Activated CD4-positive, alpha-beta memory T cell treated with anti-CD3 and anti-CD28 coated beads for 36 hours (primary cell): ENCODE measurements around the gene GCFC2. TPM values are rescaled to one million over a fixed set of nuclear protein-coding genes. Genes with fewer than 3 reads are reported as not detected.
A peak's percentile ranks its signal among the peaks of the same experiment; 100 is the strongest.

Experiments used
- CTCF ChIA-PET: fragments of 350-600 bp; sonication (Branson Sonifier 250); formaldehyde crosslinking; loops from one replicate; lab custom pipeline; 2021; ENCODE audit warnings: antibody characterized with exemption, inconsistent platforms; lab: Charles Lee
- POLR2A ChIA-PET: fragments of 350-600 bp; sonication (Branson Sonifier 250); formaldehyde crosslinking; loops from one replicate; lab custom pipeline; 2021; ENCODE audit warnings: antibody characterized with exemption; lab: Charles Lee
- DNase-seq: peaks from one replicate; pipeline ENCODE4 v3.0.0-alpha.2; 2020
- H3K27ac Mint-ChIP-seq: one replicate; pipeline ENCODE4 v1.8.0; 2021; ENCODE audit warnings: mixed read lengths
- H3K27me3 Mint-ChIP-seq: one replicate; pipeline ENCODE4 v1.8.0; 2021; ENCODE audit warnings: mixed read lengths
- H3K36me3 Mint-ChIP-seq: one replicate; pipeline ENCODE4 v1.8.0; 2021; ENCODE audit warnings: mixed read lengths
- H3K4me1 Mint-ChIP-seq: one replicate; pipeline ENCODE4 v1.8.0; 2021; ENCODE audit warnings: low read depth, mixed read lengths
- H3K4me3 Mint-ChIP-seq: one replicate; pipeline ENCODE4 v1.8.0; 2021; ENCODE audit warnings: mild to moderate bottlenecking, mixed read lengths
- H3K9me3 Mint-ChIP-seq: one replicate; pipeline ENCODE4 v1.8.0; 2021; ENCODE audit warnings: mixed read lengths
- intact Hi-C: fragments of 100-400 bp; cut with micrococcal nuclease; formaldehyde crosslinking; loops from one replicate; pipeline ENCODE4 v1.15.1; 2023
- total RNA-seq, 2 experiments: library from RNA; stranded (reverse); gene quantifications; one replicate each; pipeline ENCODE4 v1.2.3, GENCODE V29; 2021

The GCFC2 gene
- total RNA-seq = 10 to 100 TPM; 29.2 to 30.7 TPM

- Mint-ChIP-seq H3K4me1 (peaks cover 30% of the 10 kb centered on the region), H3K9me3 (no peaks in the 10 kb centered on the region), H3K27ac (peak within 1 kb of the TSS; percentile 95), H3K4me3 (peak within 1 kb of the TSS; percentile 91), H3K36me3 (peaks cover 14% of the 10 kb centered on the region), H3K27me3 (peaks cover 2% of the 10 kb centered on the region)
- CTCF ChIA-PET = interaction anchor here (1.3 to 2.3 kb wide), 3 partner anchors 34 to 70 kb away, joined by 6 to 7 read pairs (median 6); partner anchors contain the start of gene MRPL19
- intact Hi-C loops = loop anchor here (1.0 to 2.0 kb wide), 2 partner anchors 64 to 752 kb away; partner anchors contain the start of genes MRPL19 and POLE4
- peak; percentile 89 for DNase-seq
- POLR2A ChIA-PET = interaction anchor here (1.0 to 1.6 kb wide), 2 partner anchors 42 to 64 kb away, joined by 3 to 11 read pairs; partner anchors contain the start of gene MRPL19
Measured at GRCh38 chr2:75710577-75711253, at the start of gene GCFC2. GCFC2 (minus strand) TSS chr2:75710915; CDS start chr2:75710855, 60 bp downstream.

- H3K27me3 Mint-ChIP-seq = peaks cover 9% of the 10 kb centered on the region
- H3K4me1 Mint-ChIP-seq = no peaks in the 10 kb centered on the region
- no peaks in the 10 kb centered on the region for H3K36me3 Mint-ChIP-seq
- H3K9me3 Mint-ChIP-seq = no peaks in the 10 kb centered on the region
- ChIA-PET POLR2A (no interaction called here), CTCF (no interaction called here)
- intact Hi-C loops = no loop called here
- no peak for DNase-seq
- no peak overlapping the region for H3K4me3 Mint-ChIP-seq
- no peak overlapping the region for H3K27ac Mint-ChIP-seq
Measured at GRCh38 chr2:75752828-75753227, 42.1 kb upstream of the GCFC2 start.

GRCh38 chr2:75751824-75752468 lies 41.2 kb upstream of the GCFC2 start:
- intact Hi-C loops = no loop called here
- Mint-ChIP-seq H3K4me1 (no peaks in the 10 kb centered on the region), H3K27ac (no peak overlapping the region), H3K27me3 (peaks cover 6% of the 10 kb centered on the region), H3K4me3 (no peak overlapping the region), H3K36me3 (no peaks in the 10 kb centered on the region), H3K9me3 (no peaks in the 10 kb centered on the region)
- DNase-seq = no peak
- ChIA-PET CTCF (no interaction called here), POLR2A (no interaction called here)

GRCh38 chr2:75751360-75751759 lies 40.6 kb upstream of the GCFC2 start:
- H3K4me3 Mint-ChIP-seq = no peak overlapping the region
- ChIA-PET CTCF (no interaction called here), POLR2A (no interaction called here)
- no peaks in the 10 kb centered on the region for H3K36me3 Mint-ChIP-seq
- DNase-seq = no peak
- H3K27me3 Mint-ChIP-seq = peaks cover 4% of the 10 kb centered on the region
- intact Hi-C loops = no loop called here
- no peaks in the 10 kb centered on the region for H3K9me3 Mint-ChIP-seq
- no peak overlapping the region for H3K27ac Mint-ChIP-seq
- no peaks in the 10 kb centered on the region for H3K4me1 Mint-ChIP-seq

GRCh38 chr2:75737961-75738360 lies 27.2 kb upstream of the GCFC2 start:
- H3K4me1 Mint-ChIP-seq = no peaks in the 10 kb centered on the region
- H3K9me3 Mint-ChIP-seq = peaks cover 2% of the 10 kb centered on the region
- no peak overlapping the region for H3K4me3 Mint-ChIP-seq
- no peaks in the 10 kb centered on the region for H3K36me3 Mint-ChIP-seq
- CTCF ChIA-PET = no interaction called here
- DNase-seq = no peak
- H3K27ac Mint-ChIP-seq = no peak overlapping the region
- peaks cover 26% of the 10 kb centered on the region for H3K27me3 Mint-ChIP-seq
- intact Hi-C loops = no loop called here
- POLR2A ChIA-PET = no interaction called here

GRCh38 chr2:75736276-75736675 lies 25.6 kb upstream of the GCFC2 start:
- intact Hi-C loops = no loop called here

GRCh38 chr2:75729861-75730260 lies 19.1 kb upstream of the GCFC2 start:
- no peak overlapping the region for H3K4me3 Mint-ChIP-seq
- no peaks in the 10 kb centered on the region for H3K9me3 Mint-ChIP-seq
- H3K27ac Mint-ChIP-seq = no peak overlapping the region
- H3K4me1 Mint-ChIP-seq = no peaks in the 10 kb centered on the region
- ChIA-PET CTCF (no interaction called here), POLR2A (no interaction called here)
- DNase-seq = no peak
- intact Hi-C loops = no loop called here
- peaks cover 14% of the 10 kb centered on the region for H3K27me3 Mint-ChIP-seq
- no peaks in the 10 kb centered on the region for H3K36me3 Mint-ChIP-seq

More at GRCh38 chr2:75736276-75736675, 25.6 kb upstream of the GCFC2 start:
- Mint-ChIP-seq H3K4me3 (no peak overlapping the region), H3K36me3 (no peaks in the 10 kb centered on the region), H3K27ac (no peak overlapping the region), H3K4me1 (no peaks in the 10 kb centered on the region), H3K9me3 (no peaks in the 10 kb centered on the region), H3K27me3 (peaks cover 23% of the 10 kb centered on the region)
- CTCF ChIA-PET = no interaction called here
- DNase-seq = no peak
- POLR2A ChIA-PET = no interaction called here

- Mint-ChIP-seq H3K36me3 (no peaks in the 10 kb centered on the region), H3K4me1 (no peaks in the 10 kb centered on the region), H3K27me3 (peaks cover 15% of the 10 kb centered on the region), H3K27ac (no peak overlapping the region), H3K9me3 (no peaks in the 10 kb centered on the region), H3K4me3 (no peak overlapping the region)
- ChIA-PET CTCF (no interaction called here), POLR2A (no interaction called here)
- no peak for DNase-seq
- intact Hi-C loops = no loop called here
Measured at GRCh38 chr2:75728614-75729419, 18.1 kb upstream of the GCFC2 start.

GRCh38 chr2:75722687-75723086 lies 12.0 kb upstream of the GCFC2 start:
- CTCF ChIA-PET = no interaction called here
- no peak for DNase-seq
- H3K4me1 Mint-ChIP-seq = no peaks in the 10 kb centered on the region
- no peak overlapping the region for H3K27ac Mint-ChIP-seq
- H3K27me3 Mint-ChIP-seq = peaks cover 16% of the 10 kb centered on the region
- intact Hi-C loops = no loop called here
- H3K4me3 Mint-ChIP-seq = no peak overlapping the region
- H3K36me3 Mint-ChIP-seq = no peaks in the 10 kb centered on the region
- H3K9me3 Mint-ChIP-seq = peaks cover 2% of the 10 kb centered on the region
- POLR2A ChIA-PET = no interaction called here

GRCh38 chr2:75720525-75720924 lies 9.8 kb upstream of the GCFC2 start:
- Mint-ChIP-seq H3K4me1 (no peaks in the 10 kb centered on the region), H3K27ac (no peak overlapping the region), H3K9me3 (peaks cover 2% of the 10 kb centered on the region), H3K27me3 (peaks cover 13% of the 10 kb centered on the region), H3K36me3 (no peaks in the 10 kb centered on the region), H3K4me3 (no peak overlapping the region)
- POLR2A ChIA-PET = no interaction called here
- DNase-seq = no peak
- intact Hi-C loops = no loop called here
- CTCF ChIA-PET = no interaction called here

- peaks cover 12% of the 10 kb centered on the region for H3K27me3 Mint-ChIP-seq
- CTCF ChIA-PET = no interaction called here
Measured at GRCh38 chr2:75719616-75720015, 8.9 kb upstream of the GCFC2 start.

GRCh38 chr2:75716406-75716805 lies 5.7 kb upstream of the GCFC2 start:
- H3K36me3 Mint-ChIP-seq = peaks cover 4% of the 10 kb centered on the region
- H3K27ac Mint-ChIP-seq = no peak overlapping the region
- intact Hi-C loops = no loop called here
- no peak overlapping the region for H3K4me3 Mint-ChIP-seq
- peaks cover 4% of the 10 kb centered on the region for H3K27me3 Mint-ChIP-seq
- peaks cover 2% of the 10 kb centered on the region for H3K9me3 Mint-ChIP-seq
- peaks cover 4% of the 10 kb centered on the region for H3K4me1 Mint-ChIP-seq
- CTCF ChIA-PET = no interaction called here
- POLR2A ChIA-PET = no interaction called here
- no peak for DNase-seq

More at GRCh38 chr2:75719616-75720015, 8.9 kb upstream of the GCFC2 start:
- H3K4me1 Mint-ChIP-seq = peaks cover 2% of the 10 kb centered on the region
- DNase-seq = no peak
- H3K36me3 Mint-ChIP-seq = no peaks in the 10 kb centered on the region
- no peak overlapping the region for H3K27ac Mint-ChIP-seq
- peaks cover 2% of the 10 kb centered on the region for H3K9me3 Mint-ChIP-seq
- intact Hi-C loops = no loop called here
- H3K4me3 Mint-ChIP-seq = no peak overlapping the region
- POLR2A ChIA-PET = no interaction called here
